ENCODE data around the gene CLCN5.

Gene CLCN5

GRCh38 chrX:49959602-49960001, 37.2 kb downstream of the CLCN5 start:
- H3K4me3 ChIP-seq (ENCODE audit: low read length), result no peak overlapping the region
- no peak for DNase-seq (ENCODE audit: low read depth)
- no peak for TF ChIP-seq CTCF (conservative IDR thresholded peaks at IDR 0.05; ENCODE audit: low read length)

- no peak for TF ChIP-seq CTCF (conservative IDR thresholded peaks at IDR 0.05; ENCODE audit: low read length)
- no peak for DNase-seq (ENCODE audit: low read depth)
- no peak overlapping the region for H3K4me3 ChIP-seq (ENCODE audit: low read length)
Measured at GRCh38 chrX:49960061-49960460, 37.7 kb downstream of the CLCN5 start.

- TF ChIP-seq CTCF (conservative IDR thresholded peaks at IDR 0.05; ENCODE audit: low read length), result no peak
- no peak overlapping the region for H3K4me3 ChIP-seq (ENCODE audit: low read length)
- no peak for DNase-seq (ENCODE audit: low read depth)
Measured at GRCh38 chrX:49970674-49971073, 48.3 kb downstream of the CLCN5 start.

- DNase-seq (ENCODE audit: low read depth), result no peak
- no peak for TF ChIP-seq CTCF (conservative IDR thresholded peaks at IDR 0.05; ENCODE audit: low read length)
- H3K4me3 ChIP-seq (ENCODE audit: low read length), result no peak overlapping the region
Measured at GRCh38 chrX:49972328-49972860, 50.0 kb downstream of the CLCN5 start.

- no peak for DNase-seq (ENCODE audit: low read depth)
- no peak overlapping the region for H3K4me3 ChIP-seq (ENCODE audit: low read length)
- no peak for TF ChIP-seq CTCF (conservative IDR thresholded peaks at IDR 0.05; ENCODE audit: low read length)
Measured at GRCh38 chrX:49976682-49977197, 54.3 kb downstream of the CLCN5 start.

GRCh38 chrX:49977319-49978090, 55.1 kb downstream of the CLCN5 start:
- no peak for DNase-seq (ENCODE audit: low read depth)
- H3K4me3 ChIP-seq (ENCODE audit: low read length), result no peak overlapping the region
- TF ChIP-seq CTCF (conservative IDR thresholded peaks at IDR 0.05; ENCODE audit: low read length), result no peak

GRCh38 chrX:49978176-49978575, 55.8 kb downstream of the CLCN5 start:
- no peak for DNase-seq (ENCODE audit: low read depth)
- TF ChIP-seq CTCF (conservative IDR thresholded peaks at IDR 0.05; ENCODE audit: low read length), result no peak

More at GRCh38 chrX:49978176-49978575, 55.8 kb downstream of the CLCN5 start:
- no peak overlapping the region for H3K4me3 ChIP-seq (ENCODE audit: low read length)
